HTR-8/SVneo (cell line): Measurements from ENCODE around the gene SPINT4.
"Not testable (repeated sequence)": the region's sequence is repeated elsewhere in the genome, so short reads cannot be mapped to it uniquely, and the experiment has no call there.

Source experiments
- DNase-seq: peaks from one replicate; pipeline ENCODE4 v3.0.0; 2011; ENCODE audit warnings: low spot score, mixed read lengths; ENCODE audit not compliant: insufficient read length
- FAIRE-seq: peaks from 2 replicates; lab custom pipeline; 2011; peaks lifted over from hg19 to GRCh38; lab: Jason Lieb, UNC

Gene SPINT4

DNA sequence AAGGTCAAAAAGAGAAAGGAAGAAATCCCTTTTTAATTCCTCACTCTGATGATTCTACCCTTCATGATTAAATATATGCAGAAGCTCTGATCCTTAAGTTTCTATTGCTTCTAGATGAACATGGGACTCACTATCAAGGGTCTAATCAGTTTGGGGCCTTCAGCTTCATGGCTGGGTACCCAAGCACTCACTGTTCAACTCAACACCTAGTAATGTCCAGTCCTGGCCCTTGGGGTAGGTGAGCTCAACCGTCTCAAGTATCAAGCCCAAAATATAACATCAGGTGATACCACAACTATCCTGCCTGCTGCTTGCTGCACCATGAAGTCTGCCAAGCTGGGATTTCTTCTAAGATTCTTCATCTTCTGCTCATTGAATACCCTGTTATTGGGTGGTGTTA is at the start of gene SPINT4:
Gene SPINT4, plus strand, starts transcription at position 301 of the 400 bp plus-strand sequence. Its CDS starts 21 bp downstream, at position 322.
- peak; percentile 54 for FAIRE-seq
- no peak for DNase-seq

DNA sequence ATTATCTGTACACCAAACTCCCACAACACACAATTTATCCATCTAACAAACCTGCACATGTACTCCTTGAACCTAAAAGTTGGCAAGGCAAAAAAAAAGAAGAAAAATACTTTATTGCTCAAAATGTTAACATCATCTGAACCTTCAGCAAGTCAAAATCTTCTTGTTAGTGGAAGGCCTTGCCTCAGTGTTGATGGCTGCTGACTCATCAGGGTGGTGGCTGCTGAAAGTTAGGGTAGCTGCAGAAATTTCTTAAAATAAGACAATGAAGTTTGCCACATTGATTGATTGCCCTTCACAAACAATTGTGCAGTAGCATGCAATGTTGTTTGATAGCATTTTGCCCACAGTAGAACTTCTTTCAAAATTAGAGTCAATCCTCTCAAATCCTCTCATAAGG is 49.4 kb upstream of the SPINT4 start:
- DNase-seq (no peak), FAIRE-seq (no peak)

DNA sequence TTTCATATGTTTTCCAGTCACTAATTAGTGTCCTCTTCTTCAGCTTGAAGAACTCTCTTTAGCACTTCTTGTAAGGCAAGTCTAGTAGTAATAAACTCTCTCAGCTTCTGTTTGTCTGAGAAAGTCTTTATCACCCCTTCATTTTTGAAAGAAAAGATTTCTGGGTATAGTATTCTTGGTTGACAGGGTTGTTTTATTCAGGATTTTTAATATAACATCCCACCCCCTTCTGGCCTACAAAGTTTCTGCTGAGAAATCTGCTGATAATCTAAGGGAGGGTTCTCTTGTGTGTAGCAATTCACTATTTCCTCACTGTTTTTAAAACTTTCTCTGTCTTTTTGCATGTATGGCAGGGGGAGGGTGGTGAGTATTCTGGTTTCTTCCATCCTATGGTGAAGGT is 42.5 kb upstream of the SPINT4 start:
- no peak for FAIRE-seq
- DNase-seq: no peak

DNA sequence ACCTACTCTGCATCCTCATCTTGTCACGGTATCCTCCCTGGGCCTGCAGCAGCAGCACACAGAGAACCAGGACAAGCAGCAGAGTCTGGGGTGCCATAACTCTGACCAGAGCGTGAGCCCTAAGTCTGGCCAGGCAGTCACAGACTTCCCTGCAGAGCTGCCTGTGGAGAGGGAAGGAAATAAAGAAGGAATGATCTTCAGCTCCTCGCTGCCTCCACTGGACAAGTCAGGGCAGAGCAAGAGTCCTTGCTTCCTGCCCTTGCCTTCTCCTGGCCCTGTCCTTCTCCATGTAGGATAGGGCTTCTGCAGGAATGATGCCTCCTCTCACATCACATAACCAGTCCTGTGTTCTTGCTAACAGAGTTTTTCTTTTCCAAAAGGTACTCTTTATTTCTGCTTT is 36.3 kb upstream of the SPINT4 start:
- FAIRE-seq: no peak
- peak; percentile 34 for DNase-seq

DNA sequence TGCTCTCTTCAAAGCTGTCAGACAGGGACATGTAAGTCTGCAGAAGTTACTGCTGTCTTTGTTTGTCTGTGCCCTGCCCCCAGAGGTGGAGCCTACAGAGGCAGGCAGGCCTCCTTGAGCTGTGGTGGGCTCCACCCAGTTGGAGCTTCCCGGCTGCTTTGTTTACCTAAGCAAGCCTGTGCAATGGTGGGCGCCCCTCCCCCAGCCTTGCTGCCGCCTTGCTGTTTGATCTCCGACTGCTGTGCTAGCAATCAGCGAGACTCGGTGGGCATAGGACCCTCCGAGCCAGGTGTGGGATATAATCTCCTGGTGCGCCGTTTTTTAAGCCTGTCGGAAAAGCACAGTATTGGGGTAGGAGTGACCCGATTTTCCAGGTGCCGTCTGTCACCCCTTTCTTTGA is 28.8 kb upstream of the SPINT4 start:
- not testable (repeated sequence) for DNase-seq, FAIRE-seq

DNA sequence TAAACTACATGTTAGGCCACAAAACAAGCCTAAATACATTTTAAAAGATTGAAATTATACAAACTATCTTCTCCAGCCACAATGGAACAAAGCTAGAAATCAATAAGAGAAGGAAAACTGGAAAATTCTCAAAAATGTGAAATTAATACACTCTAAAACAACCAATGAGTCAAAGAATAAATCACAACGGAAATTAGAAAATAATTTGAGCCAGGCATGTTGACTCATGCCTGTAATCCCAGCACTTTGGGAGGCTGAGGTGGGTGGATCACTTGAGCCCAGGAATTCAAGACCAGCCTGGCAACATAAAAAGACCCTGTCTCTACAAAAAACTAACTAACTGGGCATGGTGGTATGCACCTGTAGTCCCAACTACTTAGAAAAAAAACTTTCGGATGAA is 26.7 kb upstream of the SPINT4 start:
- DNase-seq: no peak
- FAIRE-seq: no peak

DNA sequence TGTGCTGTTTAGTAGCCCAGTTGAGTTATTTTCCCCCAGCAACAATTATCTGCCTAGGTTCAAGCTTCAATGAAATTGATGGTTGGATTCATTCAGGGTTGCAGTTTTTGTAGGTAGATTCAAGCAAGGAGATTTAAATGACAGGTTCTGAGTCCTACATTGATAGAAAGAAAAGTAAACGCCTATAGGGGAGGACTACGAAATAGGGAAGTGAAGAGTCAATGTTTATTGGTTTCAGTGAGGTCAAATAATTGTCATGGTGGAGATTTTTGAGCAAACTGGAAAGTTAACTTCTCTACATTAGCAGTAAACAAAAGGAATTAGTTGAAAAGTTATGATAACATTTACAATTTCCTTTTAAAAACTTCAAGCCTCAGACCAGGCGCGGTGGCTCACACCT is 21.0 kb upstream of the SPINT4 start:
- FAIRE-seq: no peak
- no peak for DNase-seq

DNA sequence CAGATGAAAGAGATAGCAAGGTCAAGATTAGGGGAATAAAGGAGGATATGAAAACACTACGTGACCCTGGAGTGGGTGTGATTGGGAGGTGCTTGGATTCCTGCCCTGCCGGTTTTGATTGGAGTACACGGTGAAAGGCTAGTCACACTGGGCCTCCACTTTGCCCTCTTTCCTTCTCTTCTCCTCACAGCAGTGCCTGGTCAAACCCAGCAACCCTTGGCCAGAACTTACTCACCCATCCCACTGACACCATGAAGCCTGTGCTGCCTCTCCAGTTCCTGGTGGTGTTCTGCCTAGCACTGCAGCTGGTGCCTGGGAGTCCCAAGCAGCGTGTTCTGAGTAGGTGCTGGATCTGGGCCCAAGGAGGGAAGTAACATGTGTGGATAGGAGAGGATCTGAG is 20.3 kb upstream of the SPINT4 start, which contains the start of gene WFDC13:
Gene WFDC13, plus strand, starts transcription at position 166 of the 400 bp plus-strand sequence. Its CDS starts 86 bp downstream, at position 252.
- no peak for DNase-seq
- peak; percentile 69 for FAIRE-seq

DNA sequence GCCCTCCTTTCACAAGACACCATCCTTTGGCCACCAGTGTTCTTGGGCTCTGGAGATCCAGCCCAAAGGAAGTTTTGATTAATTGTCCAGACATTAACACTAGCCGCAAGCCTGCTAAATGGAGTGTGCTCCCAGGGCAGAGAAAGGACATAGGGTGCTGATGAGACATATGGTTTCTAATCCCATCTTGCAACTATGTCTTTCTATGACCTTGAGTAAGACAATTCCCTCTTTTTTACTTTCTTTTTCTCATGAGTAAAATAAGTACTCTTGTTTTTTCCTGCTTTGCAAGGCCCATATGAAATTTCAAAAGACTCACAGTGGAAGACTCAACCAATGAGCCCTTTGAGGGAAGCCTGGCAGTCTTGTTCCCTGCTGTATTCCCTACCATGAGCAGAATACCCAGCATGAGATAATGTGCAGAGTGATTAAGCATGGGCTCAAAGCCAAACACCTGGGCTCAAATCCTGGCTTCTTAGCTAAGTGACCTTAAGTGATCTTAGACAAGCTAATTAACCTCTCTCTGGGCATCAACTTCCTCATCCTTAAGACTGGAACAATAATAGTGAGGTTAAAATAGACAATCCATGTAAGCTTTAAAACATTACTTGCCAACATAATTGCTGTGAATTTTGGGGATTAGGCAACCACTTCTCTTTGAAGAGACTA is 17.0 kb upstream of the SPINT4 start, which contains the start of gene WFDC10B:
Gene WFDC10B, minus strand, starts transcription at position 51 of the 669 bp plus-strand sequence. CDS start 19,027 bp downstream, outside the sequence.
- no peak for DNase-seq
- peak; percentile 58 for FAIRE-seq

DNA sequence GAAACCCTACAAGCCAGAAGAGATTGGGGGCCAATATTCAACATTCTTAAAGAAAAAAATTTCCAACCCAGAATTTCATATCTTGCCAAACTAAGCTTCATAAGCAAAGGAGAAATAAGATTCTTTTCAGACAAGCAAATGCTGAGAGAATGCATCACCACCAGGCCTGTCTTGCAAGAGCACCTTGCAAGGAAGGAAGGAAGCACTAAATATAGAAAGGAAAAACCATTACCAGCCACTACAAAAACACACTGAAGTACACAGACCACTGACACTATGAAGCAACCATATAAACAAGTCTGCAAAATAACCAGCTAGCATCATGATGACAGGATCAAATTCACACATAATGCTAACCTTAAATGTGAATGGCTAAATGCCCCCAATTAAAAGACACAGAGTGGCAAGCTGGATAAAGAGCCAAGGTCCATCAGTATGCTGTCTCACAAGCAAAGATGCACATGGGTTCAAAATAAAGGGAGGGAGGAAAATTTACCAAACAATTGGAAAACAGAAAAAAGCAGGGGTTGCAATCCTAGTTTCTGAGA is 5.9 kb upstream of the SPINT4 start:
- FAIRE-seq, DNase-seq: not testable (repeated sequence)

DNA sequence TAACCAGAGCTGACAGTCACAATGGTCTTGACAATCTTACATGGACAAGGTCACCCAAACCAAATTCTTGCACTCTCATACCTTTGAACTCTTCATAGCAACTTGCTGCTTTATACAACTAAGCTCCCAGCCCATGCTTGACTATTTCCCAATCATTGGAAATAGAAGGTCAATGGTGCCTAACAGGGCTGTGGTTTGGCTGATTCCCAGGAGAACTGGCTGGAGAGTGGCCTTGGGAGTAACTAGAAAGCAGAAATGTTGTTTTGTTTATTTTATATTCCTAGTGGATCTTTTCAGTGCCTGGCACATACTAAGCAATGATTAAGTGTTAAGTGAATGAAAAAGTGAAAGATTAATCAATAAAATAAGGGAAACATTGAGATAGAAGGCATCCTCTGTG is 3.0 kb downstream of the SPINT4 start:
- no peak for DNase-seq
- no peak for FAIRE-seq

DNA sequence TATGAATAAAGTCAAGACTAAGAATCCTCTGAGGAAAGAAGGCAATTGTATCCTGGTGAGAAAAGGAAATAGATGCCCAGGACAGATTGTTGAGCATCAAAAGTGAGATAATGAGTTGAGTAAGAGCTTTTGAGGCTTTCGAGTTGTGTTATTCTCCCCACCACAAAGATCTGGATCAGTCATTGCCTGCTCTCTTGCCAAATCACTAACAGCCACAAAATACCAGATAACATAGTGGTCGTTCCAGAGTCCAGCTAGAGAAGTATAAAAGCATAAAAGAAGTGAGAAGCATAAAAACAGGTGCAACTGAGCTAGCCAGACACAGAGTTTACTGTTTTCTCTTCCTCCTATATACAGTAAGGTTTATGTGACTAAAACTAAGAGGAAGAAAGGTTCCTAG is 4.9 kb downstream of the SPINT4 start:
- DNase-seq (no peak), FAIRE-seq (peak; percentile 36)

DNA sequence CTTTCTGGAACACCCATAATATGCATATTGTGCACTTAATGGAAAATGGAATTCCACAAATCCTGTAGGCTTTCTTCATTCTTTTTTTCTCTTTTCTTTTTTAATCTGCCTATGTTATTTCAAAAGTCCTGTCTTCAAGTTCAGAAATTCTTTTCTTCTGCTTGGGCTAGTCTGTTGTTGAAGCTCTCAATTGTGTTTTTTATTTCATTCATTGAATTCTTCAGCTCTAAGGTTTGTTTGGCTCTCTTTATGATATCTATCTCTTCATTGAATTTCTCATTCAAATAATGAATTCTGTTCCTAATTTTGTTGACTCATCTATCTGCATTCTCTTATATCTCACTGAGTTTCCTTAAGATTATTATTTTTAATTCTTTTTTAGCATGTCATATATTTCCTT is 10.1 kb downstream of the SPINT4 start:
- no peak for DNase-seq
- no peak for FAIRE-seq

DNA sequence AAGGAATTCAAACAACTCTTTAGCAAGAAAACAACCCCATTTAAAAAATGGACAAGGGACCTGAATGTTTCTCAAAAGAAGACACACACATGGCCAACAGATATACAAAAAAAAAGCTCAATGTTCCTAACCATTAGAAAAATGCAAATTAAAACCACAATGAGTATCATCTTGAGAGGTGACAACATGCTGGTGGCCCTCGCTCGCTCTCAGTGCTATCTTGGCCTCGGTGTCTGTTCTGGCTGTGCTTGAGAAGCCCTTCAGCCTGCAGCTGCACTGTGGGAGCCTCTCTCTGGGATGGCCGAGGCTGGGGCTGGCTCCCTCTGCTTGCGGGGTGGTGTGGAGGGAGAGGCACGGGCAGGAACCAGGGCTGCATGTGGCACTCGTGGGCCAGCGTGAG is 13.4 kb downstream of the SPINT4 start:
- FAIRE-seq: no peak
- no peak for DNase-seq

DNA sequence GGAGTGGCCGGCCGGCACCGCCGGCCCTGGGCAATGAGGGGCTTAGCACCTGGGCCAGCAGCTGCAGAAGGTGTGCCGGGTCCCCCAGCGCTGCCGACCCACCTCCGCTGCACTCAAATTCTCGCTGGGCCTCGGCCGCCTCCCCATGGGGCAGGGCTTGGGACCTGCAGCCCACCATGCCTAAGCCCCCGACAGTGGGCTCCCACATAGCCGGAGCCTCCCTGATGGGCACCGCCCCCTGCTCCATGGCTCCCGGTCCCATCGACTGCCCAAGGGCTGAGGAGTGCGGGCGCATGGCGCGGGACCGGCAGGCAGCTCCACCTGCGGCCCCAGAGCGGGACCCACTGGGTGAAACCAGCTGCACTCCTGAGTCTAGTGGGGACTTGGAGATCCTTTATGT is 13.8 kb downstream of the SPINT4 start:
- DNase-seq (no peak), FAIRE-seq (no peak)

DNA sequence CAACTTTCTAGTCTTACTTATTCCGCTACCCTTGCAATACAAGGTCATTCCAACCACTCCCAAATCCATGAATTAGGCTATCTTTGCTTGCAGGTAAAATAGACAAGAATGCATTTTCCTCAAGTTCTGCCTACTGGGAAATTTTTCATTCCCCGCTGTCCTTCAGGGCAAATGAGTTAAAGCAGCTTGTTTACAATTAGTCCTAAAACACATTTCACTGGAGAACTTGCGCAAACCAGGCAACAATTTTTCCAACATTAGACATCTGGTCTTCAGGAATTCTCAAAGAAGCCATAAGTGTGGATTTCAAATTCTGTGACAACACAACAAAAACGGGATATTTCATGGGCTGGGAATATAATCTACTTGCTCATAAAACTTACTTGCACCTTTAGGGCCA is 20.4 kb downstream of the SPINT4 start:
- FAIRE-seq (no peak), DNase-seq (no peak)

DNA sequence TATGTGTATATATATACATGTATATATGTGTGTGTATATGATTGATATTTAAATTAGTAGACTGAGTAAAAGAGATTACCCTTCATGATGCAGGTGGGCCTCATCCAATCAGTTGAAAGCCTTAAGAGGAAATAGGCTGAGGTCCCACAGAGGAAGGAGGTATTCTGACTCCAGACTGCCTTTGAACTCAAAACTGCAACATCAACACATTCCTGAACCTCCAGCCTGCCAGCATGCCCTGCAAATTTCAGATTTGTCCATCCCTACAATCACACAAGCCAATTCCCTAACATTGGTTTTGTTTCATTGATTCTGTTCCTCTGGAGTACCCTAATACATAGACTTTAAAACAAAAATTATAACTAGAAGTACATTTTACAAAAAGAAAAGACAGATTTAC is 22.9 kb downstream of the SPINT4 start:
- DNase-seq (no peak), FAIRE-seq (peak; percentile 33)

DNA sequence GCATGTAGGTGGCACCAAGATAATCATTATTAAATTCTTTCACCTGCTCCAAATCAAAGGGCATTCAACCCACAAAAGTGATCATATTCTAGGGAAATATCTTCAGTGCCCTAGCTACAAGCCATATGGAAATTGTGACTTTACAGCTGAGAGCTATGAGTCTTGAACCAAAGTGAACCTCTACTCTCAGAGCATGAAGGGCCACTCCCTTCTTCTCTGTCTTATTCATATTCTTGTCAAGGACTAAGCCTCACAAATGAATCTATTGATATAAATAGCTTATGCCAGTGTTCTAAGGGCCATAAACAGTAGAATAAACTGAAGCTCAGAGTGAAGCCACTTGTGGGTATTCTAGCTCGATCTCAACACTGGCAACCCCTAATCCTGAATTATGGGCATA is 29.6 kb downstream of the SPINT4 start:
- FAIRE-seq: peak; percentile 88
- DNase-seq: no peak

DNA sequence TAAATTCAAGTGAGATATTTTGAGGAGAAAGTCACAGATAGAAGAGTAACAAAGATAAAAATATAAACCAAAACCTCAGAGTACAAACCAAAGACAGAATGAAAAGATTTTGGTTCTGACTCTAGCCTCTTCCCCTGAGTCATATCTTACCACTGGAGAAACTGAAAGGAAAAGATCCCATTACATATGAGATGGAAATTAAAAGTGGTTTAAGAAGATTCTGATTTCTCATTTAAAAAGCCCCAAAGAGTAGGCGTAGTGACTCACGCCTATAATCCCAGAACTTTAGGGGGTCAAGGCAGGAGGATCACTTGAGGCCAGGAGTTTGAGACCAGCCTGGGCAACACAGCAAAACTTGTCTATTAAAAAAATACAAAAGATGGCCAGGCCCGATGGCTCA is 30.6 kb downstream of the SPINT4 start:
- FAIRE-seq: no peak

DNA sequence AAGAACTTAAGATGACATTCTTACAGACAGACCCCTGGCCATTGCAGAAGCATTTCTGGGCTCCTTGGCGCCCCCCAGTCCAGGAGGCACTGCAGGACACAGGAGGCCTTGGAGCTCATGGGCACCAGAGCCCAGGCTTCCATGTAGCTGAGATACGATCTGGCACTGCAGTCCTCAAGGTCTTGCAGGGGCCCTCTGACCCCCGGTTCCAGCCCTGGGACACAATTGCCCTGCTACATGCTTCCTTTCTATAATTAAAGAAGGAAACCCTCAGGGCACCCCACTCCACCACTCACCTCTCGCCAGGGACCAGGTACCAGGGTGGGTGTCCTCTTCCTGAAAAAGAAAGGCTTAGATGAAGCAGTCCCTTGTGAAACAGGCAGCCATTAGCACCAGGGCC is 35.9 kb downstream of the SPINT4 start:
- FAIRE-seq: no peak

More for the DNA sequence above, 30.6 kb downstream of the SPINT4 start:
- no peak for DNase-seq

DNA sequence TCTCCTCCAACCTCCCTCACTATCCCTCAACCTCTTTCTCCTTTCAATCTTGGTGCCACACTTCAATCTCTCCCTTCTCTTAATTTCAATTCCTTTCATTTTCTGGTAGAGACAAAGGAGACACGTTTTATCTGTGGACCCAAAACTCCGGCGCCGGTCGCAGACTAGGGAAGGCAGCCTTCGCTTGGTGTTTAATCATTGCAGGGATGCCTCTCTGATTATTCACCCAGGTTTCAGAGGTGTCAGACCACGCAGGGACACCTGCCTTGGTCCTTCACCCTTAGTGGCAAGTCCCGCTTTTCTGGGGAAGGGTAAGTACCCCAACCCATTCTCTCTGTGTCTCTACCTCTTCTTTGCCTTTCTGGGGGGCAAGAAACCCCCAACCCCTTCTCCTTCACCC is 37.8 kb downstream of the SPINT4 start:
- FAIRE-seq, DNase-seq: not testable (repeated sequence)

More for the DNA sequence above, 35.9 kb downstream of the SPINT4 start:
- no peak for DNase-seq

DNA sequence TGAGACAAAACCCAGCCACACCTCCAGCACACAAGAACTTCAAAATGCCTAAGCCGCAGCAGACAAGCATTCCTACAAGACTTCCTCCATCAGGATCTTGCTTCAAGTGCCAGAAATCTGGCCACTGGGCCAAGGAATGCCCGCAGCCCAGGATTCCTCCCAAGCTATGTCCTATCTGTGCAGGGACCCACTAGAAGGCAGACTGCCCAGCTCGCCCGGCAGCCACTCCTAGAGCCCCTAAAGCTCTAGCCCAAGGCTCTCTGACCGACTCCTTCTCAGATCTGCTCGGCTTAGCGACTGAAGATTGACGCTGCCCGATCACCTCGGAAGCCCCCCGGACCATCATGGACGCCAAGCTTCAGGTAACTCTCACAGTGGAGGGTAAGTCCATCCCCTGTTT is 39.8 kb downstream of the SPINT4 start:
- not testable (repeated sequence) for DNase-seq, FAIRE-seq
